Measurements from ENCODE around the gene GCAT.
A peak's percentile ranks its signal among the peaks of the same experiment; 100 is the strongest.

Gene GCAT

DNA sequence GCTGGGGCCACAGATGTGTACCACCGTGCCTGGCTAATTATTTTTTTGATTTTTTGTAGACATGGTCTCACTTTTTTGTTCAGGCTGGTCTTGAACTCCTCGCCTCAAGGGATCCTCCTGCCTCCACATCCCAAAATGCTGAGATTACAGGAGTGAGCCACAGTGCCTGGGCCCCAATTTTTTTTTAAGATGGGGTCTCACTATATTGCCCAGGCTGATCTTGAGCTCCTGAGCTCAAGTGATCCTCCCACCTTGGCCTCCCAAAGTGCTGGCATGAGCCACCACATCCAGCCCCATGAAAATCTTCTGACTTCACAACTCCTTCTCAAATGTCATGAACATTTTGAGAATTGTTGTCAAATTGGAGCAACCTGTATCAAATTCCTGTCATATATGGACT lies 38.7 kb downstream of the GCAT start:
- DNase-seq, result no peak

DNA sequence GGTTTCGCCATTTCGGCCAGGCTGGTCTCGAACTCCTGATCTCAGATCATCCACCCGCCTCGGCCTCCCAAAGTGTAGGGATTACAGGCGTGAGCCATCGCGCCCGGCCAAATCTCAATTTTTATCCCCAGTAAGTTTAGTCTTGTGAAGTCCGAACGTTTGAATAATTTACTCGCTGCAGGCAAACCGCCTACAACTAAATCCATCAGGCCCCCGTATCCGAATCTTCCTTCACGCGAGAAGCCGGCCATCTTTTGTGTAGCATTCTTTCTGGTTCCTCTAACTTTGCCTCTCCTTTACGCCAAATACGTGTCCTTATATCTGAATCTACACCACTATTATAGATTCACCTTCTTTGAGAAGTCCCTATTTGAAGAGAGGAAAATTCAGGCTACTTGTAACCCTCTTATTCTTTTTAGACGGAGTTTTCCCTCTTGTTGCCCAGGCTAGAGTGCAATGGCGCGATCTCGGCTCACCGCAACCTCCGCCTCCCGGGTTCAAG lies 40.9 kb downstream of the GCAT start:
- DNase-seq, result no peak

DNA sequence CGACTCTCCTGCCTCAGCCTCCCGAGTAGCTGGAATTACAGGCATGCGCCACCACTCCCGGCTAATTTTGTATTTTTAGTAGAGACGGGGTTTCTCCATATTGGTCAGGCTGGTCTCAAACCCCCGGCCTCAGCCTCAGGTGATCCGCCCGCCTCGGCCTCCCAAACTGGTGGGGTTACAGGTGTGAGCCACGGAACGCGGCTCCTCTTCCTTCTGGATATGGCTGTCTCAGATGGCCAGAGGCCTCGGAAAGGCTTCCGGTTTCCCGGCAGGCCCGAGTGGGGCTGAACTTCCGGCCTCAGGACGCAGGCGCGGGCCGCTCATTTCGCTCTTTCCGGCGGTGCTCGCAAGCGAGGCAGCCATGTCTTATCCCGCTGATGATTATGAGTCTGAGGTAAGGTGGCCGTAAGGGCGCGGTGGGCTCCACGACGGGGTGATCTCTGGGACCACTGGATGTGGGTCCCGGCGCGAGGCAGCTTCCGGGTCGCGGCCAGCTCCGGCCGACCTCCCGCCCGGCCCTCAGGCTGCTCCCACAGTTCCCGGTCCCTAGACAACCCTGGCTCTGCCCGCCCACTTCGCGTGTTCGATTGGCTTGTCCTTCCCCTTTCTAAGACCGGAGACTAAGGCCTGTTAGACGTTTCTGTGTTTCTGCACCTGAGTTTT lies 41.5 kb downstream of the GCAT start, which contains the start of gene EIF3L:
Gene EIF3L (plus strand): TSS at position 331 of the 663 bp plus-strand sequence. CDS start 31 bp downstream, at position 362.
- DNase-seq, result peak; percentile 74

DNA sequence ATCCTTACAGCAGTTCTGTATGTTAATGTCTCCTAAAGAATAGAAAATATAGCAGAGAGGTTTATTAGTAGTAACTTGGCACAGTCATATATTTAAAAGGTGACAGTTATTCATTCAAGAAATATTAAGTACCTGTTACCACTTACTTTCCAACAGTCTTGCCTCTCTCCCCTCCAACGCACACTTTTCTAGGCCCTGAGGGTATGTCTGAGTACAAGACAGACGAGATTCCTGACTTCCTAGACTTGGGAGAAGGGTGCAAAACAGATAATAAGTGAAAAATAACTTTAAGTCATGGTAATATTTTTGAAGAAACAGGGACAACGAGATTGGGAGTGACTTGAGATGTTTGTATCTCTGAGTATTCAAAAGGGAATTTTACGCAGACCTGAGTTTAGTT lies 43.1 kb downstream of the GCAT start:
- DNase-seq, result no peak

DNA sequence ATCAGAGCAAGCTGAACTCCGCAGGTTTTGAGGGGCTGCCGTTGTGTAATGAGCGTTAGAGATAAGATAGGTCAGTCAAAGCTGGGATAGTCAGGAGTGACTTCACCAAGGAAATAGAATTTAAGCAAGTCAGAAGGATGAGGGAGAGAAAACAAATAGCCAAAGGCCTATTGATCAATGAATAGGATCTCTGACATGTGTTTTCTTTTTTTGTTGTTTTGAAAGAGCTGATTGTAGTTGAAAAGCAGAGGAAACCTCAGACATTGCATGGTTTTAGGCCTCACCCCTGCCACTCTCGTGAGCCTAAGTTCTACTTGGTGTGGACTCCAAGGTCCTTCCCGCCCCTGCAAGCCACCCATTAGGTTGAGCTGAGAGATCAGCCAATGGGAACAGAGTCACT lies 44.7 kb downstream of the GCAT start:
- DNase-seq, result no peak

DNA sequence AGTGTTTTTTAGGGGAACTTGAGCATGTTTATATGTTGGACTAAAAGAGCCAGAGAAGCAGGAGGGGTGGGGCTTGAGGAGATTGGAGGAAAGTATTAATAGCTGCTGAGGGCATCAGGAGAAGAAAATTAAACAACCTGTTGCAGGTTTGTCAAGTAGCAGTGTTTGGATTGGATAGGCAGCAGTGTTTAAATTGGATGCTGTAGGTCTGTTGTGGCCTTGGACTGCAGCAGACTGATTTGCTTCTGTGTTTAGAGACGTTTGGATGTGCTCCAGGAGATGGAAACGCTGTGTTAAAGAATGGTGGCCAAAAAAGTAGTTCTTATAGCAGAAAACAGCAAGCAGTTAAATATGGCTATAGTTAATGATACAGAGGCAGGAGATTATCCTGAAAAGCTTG lies 47.2 kb downstream of the GCAT start:
- no peak for DNase-seq

DNA sequence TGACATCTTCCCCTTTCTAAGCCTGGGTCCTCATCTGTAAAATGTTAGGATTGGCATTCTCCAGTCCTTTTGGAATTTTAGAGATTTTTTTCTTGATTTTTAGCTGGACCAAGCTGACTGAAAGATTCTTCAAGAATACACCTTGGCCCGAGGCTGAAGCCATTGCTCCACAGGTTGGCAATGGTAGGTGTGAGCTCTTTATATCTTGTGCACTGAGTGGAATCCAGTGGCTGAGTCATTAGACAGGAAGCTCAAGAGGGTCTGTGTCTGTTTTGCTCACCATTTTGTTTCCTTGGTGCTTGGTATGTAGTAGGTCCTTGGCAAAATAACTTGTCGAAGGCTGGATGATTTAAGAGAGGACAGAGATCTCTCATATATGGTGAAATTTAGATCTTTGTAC lies 47.7 kb downstream of the GCAT start:
- DNase-seq, result no peak

DNA sequence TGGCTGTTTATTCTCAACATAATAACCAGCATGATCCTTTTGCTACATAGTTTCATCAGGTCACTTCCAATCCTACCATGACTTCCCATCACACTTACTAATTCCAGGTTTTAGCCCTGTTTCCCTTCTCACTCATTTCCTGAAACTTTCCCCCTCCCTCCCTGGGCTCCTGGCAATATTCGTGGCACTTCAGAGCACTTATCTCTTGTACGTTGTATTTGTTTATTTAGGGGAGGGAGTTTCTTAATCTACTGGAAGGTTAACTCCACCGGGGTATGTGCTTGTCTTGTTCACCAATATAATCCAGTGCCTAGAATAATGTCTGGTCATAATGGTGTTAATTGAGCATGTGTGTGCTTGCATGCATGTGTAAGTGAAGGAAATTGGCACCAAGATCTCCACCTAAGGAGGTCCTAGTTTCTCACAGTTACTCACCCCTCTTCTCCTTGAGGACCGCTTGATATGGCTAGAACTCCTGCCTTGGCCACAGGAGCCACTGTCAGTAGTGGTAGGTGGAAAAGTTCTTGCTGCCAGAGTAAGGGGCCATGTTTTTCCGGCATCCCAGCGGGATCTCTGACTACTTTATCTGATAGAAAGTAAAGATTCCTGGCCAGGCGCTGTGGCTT lies 53.2 kb downstream of the GCAT start:
- DNase-seq, result no peak

DNA sequence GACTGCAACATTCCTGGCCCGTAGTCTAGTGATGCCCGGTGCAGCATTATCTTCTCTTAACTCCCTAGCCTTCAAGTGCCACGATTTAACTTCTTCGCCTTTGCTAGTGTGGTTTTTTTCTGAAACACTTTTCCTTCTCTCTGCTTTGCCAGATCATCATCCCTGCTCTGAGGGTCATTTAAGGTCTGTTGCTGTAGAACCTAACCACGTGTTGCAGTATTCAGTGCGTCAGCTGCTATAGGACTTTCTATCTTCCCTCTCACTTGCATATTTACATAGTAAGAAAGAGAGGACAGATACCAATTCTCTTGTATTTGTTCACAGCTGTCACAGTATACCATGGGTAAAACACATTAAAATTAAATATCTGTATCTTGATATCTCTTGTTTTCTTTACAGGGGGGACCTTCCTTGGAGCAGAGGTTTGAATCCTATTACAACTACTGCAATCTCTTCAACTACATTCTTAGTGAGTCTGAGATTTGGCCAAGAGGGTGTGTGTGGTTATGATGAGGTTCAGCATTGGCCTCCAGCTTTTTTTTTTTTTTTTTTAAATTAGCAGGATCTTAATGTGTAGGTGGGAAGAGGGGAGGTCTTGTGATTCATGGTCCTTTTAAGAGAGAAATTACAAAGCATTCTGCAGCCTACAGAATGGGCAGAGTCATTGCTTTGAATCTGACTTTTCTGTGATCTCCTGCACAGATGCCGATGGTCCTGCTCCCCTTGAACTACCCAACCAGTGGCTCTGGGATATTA lies 55.0 kb downstream of the GCAT start:
- no peak for DNase-seq

DNA sequence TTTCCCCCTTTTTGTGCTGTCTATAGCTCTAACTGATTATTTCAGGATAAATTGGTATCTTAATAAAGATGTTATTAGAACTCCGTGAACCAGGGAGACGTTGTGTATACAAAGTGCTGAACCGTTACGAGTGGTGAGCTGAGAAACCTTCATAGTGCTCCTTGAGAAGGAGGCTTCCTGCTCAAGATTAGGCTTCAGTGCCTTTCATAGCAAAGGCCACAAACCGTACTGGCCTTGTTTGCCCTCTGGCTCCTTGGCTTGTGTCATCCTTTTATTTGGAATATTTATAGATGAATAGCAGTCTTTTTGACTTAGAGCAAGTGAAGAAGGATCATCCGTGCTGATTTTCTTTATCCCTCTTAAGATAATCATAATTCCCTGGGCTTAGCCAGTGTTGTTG lies 57.8 kb downstream of the GCAT start:
- no peak for DNase-seq

Measured in effector CD8-positive, alpha-beta T cell (primary cell).